OCI-LY7 (cell line): ENCODE measurements around the gene CGRRF1.

Source experiments
- CTCF ChIP-seq: fragments of 200-600 bp; sonication (generic); conservative IDR thresholded peaks from 2 replicates; pipeline ENCODE4 v1.5.1; 2014; ENCODE audit warnings: mild to moderate bottlenecking, antibody characterized with exemption, low read length, moderate library complexity, mixed read lengths
- EZH2phosphoT487 ChIP-seq: fragments of 200-600 bp; sonication (generic); IDR thresholded peaks from 2 replicates; pipeline ENCODE4 v1.6.1; 2018; ENCODE audit warnings: low read depth, borderline replicate concordance, mild to moderate bottlenecking, mixed run types, antibody characterized with exemption, low read length, moderate library complexity, mixed read lengths

- TF ChIP-seq CTCF, result no peak
- TF ChIP-seq EZH2phosphoT487, result no peak
Measured at GRCh38 chr14:54462048-54462447, 47.7 kb upstream of the CGRRF1 start.
